ENCODE results near the gene POU6F1.

POU6F1 gene

DNA sequence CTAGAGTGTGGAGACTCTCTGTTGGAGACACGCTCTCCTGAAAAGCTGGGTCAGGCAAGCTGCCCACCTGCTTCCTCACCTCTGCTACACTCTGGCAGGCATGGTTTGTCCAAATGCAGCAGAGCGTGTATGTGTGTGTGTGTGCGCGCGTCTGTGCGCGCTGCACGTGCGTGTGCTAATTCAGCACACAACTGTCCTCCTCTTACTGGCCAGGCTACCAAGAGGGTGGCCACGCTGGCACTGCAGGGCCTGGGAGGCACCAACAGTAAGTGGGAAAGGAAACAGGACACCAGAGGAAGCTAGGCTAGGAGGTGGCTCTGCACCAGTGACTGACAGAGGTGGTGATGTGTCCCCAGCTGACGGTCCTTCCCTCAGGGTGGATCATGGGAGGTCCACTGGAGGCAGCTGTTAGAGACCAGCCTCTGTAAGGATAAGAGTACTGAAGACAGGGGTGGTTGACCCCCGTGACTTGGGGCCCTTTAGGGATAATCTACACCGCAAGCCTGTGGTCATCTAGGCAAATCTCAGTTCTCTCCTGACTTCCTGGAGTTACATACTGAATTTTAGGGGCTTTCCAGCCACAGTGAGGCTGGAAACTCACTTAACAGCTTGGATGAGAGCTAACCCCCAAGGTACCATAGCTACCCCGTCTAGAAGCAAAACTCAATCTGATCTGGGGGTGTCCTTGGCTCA is 29.4 kb downstream of the POU6F1 start:
- no peak overlapping the region for H2AFZ ChIP-seq (ENCODE audit: low read length)
- no peaks in the 10 kb centered on the region for H3K27me3 ChIP-seq (ENCODE audit: insufficient read depth, low read length, poor library complexity, severe bottlenecking)
- H3K4me2 ChIP-seq (ENCODE audit: low read depth, low read length, poor library complexity, severe bottlenecking) = no peak overlapping the region
- no peaks in the 10 kb centered on the region for H3K9me2 ChIP-seq (replicated peaks; ENCODE audit: low read depth, low read length)
- H3K4me3 ChIP-seq (ENCODE audit: low read length, poor library complexity, severe bottlenecking) = no peak overlapping the region
- TF ChIP-seq, protein P1, sequence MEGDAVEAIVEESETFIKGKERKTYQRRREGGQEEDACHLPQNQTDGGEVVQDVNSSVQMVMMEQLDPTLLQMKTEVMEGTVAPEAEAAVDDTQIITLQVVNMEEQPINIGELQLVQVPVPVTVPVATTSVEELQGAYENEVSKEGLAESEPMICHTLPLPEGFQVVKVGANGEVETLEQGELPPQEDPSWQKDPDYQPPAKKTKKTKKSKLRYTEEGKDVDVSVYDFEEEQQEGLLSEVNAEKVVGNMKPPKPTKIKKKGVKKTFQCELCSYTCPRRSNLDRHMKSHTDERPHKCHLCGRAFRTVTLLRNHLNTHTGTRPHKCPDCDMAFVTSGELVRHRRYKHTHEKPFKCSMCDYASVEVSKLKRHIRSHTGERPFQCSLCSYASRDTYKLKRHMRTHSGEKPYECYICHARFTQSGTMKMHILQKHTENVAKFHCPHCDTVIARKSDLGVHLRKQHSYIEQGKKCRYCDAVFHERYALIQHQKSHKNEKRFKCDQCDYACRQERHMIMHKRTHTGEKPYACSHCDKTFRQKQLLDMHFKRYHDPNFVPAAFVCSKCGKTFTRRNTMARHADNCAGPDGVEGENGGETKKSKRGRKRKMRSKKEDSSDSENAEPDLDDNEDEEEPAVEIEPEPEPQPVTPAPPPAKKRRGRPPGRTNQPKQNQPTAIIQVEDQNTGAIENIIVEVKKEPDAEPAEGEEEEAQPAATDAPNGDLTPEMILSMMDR (conservative IDR thresholded peaks at IDR 0.05; ENCODE audit: low read length) = no peak
- TF ChIP-seq EZH2phosphoT487 (IDR thresholded peaks at IDR 0.05; ENCODE audit: borderline replicate concordance) = no peak
- H3K36me3 ChIP-seq (ENCODE audit: insufficient read depth, low read length) = no peaks in the 10 kb centered on the region
- no peaks in the 10 kb centered on the region for H3K79me2 ChIP-seq (ENCODE audit: insufficient read depth, low read length)
- H4K20me1 ChIP-seq (ENCODE audit: insufficient read depth, low read length, poor library complexity, severe bottlenecking) = no peaks in the 10 kb centered on the region
- H3K4me1 ChIP-seq (ENCODE audit: insufficient read depth, low read length, poor library complexity, severe bottlenecking) = peaks cover 15% of the 10 kb centered on the region
- H3K9ac ChIP-seq (ENCODE audit: low read depth, low read length, poor library complexity, severe bottlenecking) = no peak overlapping the region
- no peaks in the 10 kb centered on the region for H3F3A ChIP-seq (ENCODE audit: low read depth)
- H3K9me3 ChIP-seq (ENCODE audit: insufficient read depth, low read depth, low read length) = no peaks in the 10 kb centered on the region

DNA sequence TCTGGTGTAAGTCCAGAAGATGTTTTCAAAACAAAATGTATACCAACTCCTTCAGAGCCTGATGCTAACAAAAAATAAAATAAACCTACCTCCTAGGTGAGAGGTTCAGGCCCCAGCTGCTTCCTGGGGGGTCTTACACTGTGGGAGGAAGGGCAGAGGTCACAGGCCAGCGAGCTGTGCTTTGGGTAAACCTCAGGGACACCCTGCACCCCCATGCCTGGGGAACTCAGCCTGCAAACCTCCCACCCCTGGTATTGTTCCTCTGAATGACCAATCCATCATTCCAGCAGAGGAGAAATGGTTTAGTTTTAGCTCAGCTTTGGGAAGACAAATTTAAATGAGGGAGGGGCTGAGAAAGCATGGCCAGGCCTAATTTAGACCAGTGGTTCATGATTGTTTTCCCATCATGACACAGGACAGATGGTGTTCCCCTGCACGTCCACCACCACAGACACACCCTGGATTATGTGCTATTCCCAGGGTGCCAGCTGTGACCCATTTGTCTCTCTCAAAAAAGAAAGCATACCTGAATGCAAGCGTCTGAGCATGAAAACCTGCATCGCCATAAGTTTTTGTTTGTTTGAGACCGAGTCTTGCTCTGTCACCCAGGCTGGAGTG is 30.4 kb downstream of the POU6F1 start:
- H3K9me2 ChIP-seq (replicated peaks; ENCODE audit: low read depth, low read length) = no peaks in the 10 kb centered on the region
- H3K4me1 ChIP-seq (ENCODE audit: insufficient read depth, low read length, poor library complexity, severe bottlenecking) = peaks cover 15% of the 10 kb centered on the region
- H3K4me3 ChIP-seq (ENCODE audit: low read length, poor library complexity, severe bottlenecking) = no peak overlapping the region
- H3K9ac ChIP-seq (ENCODE audit: low read depth, low read length, poor library complexity, severe bottlenecking) = peak overlapping the region; percentile 28
- H3K36me3 ChIP-seq (ENCODE audit: insufficient read depth, low read length) = no peaks in the 10 kb centered on the region
- TF ChIP-seq, protein P1 (conservative IDR thresholded peaks at IDR 0.05; ENCODE audit: low read length) = no peak
- TF ChIP-seq EZH2phosphoT487 (IDR thresholded peaks at IDR 0.05; ENCODE audit: borderline replicate concordance) = no peak
- no peaks in the 10 kb centered on the region for H3K27me3 ChIP-seq (ENCODE audit: insufficient read depth, low read length, poor library complexity, severe bottlenecking)
- H3K4me2 ChIP-seq (ENCODE audit: low read depth, low read length, poor library complexity, severe bottlenecking) = peak overlapping the region; percentile 33
- H4K20me1 ChIP-seq (ENCODE audit: insufficient read depth, low read length, poor library complexity, severe bottlenecking) = no peaks in the 10 kb centered on the region
- H3F3A ChIP-seq (ENCODE audit: low read depth) = no peaks in the 10 kb centered on the region
- H2AFZ ChIP-seq (ENCODE audit: low read length) = 0 out of 2 replicates have a peak overlapping the region, but pooled peaks have one; percentile 28
- H3K9me3 ChIP-seq (ENCODE audit: insufficient read depth, low read depth, low read length) = no peaks in the 10 kb centered on the region
- no peaks in the 10 kb centered on the region for H3K79me2 ChIP-seq (ENCODE audit: insufficient read depth, low read length)

DNA sequence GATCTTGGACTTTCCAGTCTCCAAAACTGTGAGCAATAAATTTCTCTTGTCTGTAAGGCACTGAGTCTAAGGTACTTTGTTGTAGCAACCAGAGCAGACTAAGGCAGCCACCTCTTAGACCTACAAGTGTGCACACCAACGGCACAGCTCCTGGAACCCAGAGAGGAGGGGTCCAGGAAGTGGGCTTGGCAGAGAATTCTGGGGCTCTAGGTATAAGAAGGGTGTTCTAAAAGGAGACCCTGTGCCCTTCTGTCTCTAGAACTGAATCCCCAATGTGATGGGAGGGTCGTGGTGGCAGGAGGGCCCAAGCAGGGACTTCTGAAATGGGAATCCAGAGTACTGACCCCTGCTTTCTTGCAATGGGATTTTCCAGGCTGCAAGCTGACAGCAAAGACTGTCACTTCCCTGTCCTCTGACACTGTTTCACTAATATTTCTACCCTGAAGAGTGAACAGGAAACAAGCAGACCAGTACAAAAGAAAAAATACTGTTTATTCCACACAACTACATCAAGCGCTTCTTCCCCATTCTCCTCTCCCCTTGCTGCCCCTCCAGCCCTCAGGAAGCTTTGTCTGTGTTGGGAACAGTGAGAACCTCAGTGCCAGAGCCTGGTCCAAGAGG is 31.3 kb downstream of the POU6F1 start:
- peak overlapping the region; percentile 33 for H3K4me2 ChIP-seq (ENCODE audit: low read depth, low read length, poor library complexity, severe bottlenecking)

More for the DNA sequence above, 31.3 kb downstream of the POU6F1 start:
- H3K9ac ChIP-seq (ENCODE audit: low read depth, low read length, poor library complexity, severe bottlenecking) = peak overlapping the region; percentile 28
- H3F3A ChIP-seq (ENCODE audit: low read depth) = no peaks in the 10 kb centered on the region
- H3K36me3 ChIP-seq (ENCODE audit: insufficient read depth, low read length) = no peaks in the 10 kb centered on the region
- no peaks in the 10 kb centered on the region for H3K79me2 ChIP-seq (ENCODE audit: insufficient read depth, low read length)
- H3K9me2 ChIP-seq (replicated peaks; ENCODE audit: low read depth, low read length) = no peaks in the 10 kb centered on the region
- no peaks in the 10 kb centered on the region for H3K9me3 ChIP-seq (ENCODE audit: insufficient read depth, low read depth, low read length)
- no peak for TF ChIP-seq EZH2phosphoT487 (IDR thresholded peaks at IDR 0.05; ENCODE audit: borderline replicate concordance)
- TF ChIP-seq, protein P1 (conservative IDR thresholded peaks at IDR 0.05; ENCODE audit: low read length) = no peak
- peaks cover 15% of the 10 kb centered on the region for H3K4me1 ChIP-seq (ENCODE audit: insufficient read depth, low read length, poor library complexity, severe bottlenecking)
- H4K20me1 ChIP-seq (ENCODE audit: insufficient read depth, low read length, poor library complexity, severe bottlenecking) = no peaks in the 10 kb centered on the region
- H2AFZ ChIP-seq (ENCODE audit: low read length) = peak overlapping the region; percentile 62
- H3K4me3 ChIP-seq (ENCODE audit: low read length, poor library complexity, severe bottlenecking) = no peak overlapping the region
- no peaks in the 10 kb centered on the region for H3K27me3 ChIP-seq (ENCODE audit: insufficient read depth, low read length, poor library complexity, severe bottlenecking)

Data from Loucy (cell line).